Neural cell (in vitro differentiated cells): ENCODE results near the gene SLCO1B1. TPM values are rescaled to one million over a fixed set of nuclear protein-coding genes. Genes with fewer than 3 reads are reported as not detected.
"Not testable (repeated sequence)": the region's sequence is repeated elsewhere in the genome, so short reads cannot be mapped to it uniquely, and the experiment has no call there.

Experiments used
- H2AFZ ChIP-seq: fragments of 200-600, 300-800 bp; sonication (generic), shearing (Covaris generic); 2 replicates; pipeline ENCODE4 v1.6.0; 2014; ENCODE audit warnings: low read depth, mild to moderate bottlenecking, antibody characterized with exemption, low read length, moderate library complexity
- H3F3A ChIP-seq: fragments of 200-600 bp; shearing (Covaris generic); 2 replicates; pipeline ENCODE4 v1.6.1; 2016; ENCODE audit warnings: mild to moderate bottlenecking, moderate library complexity, mixed read lengths, antibody characterized with exemption, low read length; ENCODE audit not compliant: insufficient read depth, poor library complexity, severe bottlenecking
- H3K27ac ChIP-seq: fragments of 200-600, 300-800 bp; sonication (generic), shearing (Covaris generic); 2 replicates; pipeline ENCODE4 v1.5.1; 2014; ENCODE audit warnings: mild to moderate bottlenecking, low read length, moderate library complexity
- H3K27me3 ChIP-seq: fragments of 300-800, 200-600 bp; sonication (generic), shearing (Covaris generic); 2 replicates; pipeline ENCODE4 v1.6.0; 2014; ENCODE audit warnings: mild to moderate bottlenecking, low read depth, low read length, moderate library complexity; ENCODE audit not compliant: insufficient read depth
- H3K36me3 ChIP-seq: fragments of 300-800, 200-600 bp; sonication (generic), shearing (Covaris generic); 2 replicates; pipeline ENCODE4 v1.5.1; 2014; ENCODE audit warnings: mild to moderate bottlenecking, antibody characterized with exemption, low read length, moderate library complexity; ENCODE audit not compliant: insufficient read depth
- H3K4me2 ChIP-seq: fragments of 300-800, 200-600 bp; sonication (generic), shearing (Covaris generic); 2 replicates; pipeline ENCODE4 v1.6.0; 2014; ENCODE audit warnings: mild to moderate bottlenecking, low read length
- H3K4me3 ChIP-seq: fragments of 300-800, 200-600 bp; sonication (generic), shearing (Covaris generic); 2 replicates; pipeline ENCODE4 v1.5.1; 2014; ENCODE audit warnings: mild to moderate bottlenecking, low read length, moderate library complexity
- H3K79me2 ChIP-seq: fragments of 200-600 bp; shearing (Covaris generic); replicated peaks from 2 replicates; pipeline ENCODE4 v1.6.0; 2014; ENCODE audit warnings: mild to moderate bottlenecking, low read length, moderate library complexity; ENCODE audit not compliant: insufficient read depth
- H3K9ac ChIP-seq: fragments of 300-800, 200-600 bp; sonication (generic), shearing (Covaris generic); 2 replicates; pipeline ENCODE4 v1.6.1; 2016; ENCODE audit warnings: mild to moderate bottlenecking, low read length, mixed read lengths
- H3K9me2 ChIP-seq: fragments of 200-600 bp; shearing (Covaris generic); 2 replicates; pipeline ENCODE4 v1.6.1; 2016; ENCODE audit warnings: mild to moderate bottlenecking, low read length, mixed read lengths; ENCODE audit not compliant: insufficient read depth
- H3K9me3 ChIP-seq: fragments of 200-600, 300-800 bp; sonication (generic), shearing (Covaris generic); 2 replicates; pipeline ENCODE4 v1.6.1; 2016; ENCODE audit warnings: mild to moderate bottlenecking, mixed run types, low read length, moderate library complexity, mixed read lengths
- H4K20me1 ChIP-seq: fragments of 200-600 bp; shearing (Covaris generic); 2 replicates; pipeline ENCODE4 v1.6.1; 2016; ENCODE audit warnings: mild to moderate bottlenecking, mixed run types; ENCODE audit not compliant: insufficient read depth
- EZH2 ChIP-seq: fragments of 200-600, 300-800 bp; shearing (Covaris generic), sonication (generic); IDR thresholded peaks from 2 replicates; pipeline ENCODE4 v1.6.1; 2014; ENCODE audit warnings: antibody characterized with exemption, low read length, borderline replicate concordance, mild to moderate bottlenecking; ENCODE audit not compliant: insufficient read depth, poor library complexity, severe bottlenecking
- MXI1 ChIP-seq: fragments of 450-650 bp; conservative IDR thresholded peaks from 2 replicates; pipeline ENCODE4 v1.6.1; 2014; ENCODE audit warnings: antibody characterized with exemption, mild to moderate bottlenecking; ENCODE audit not compliant: poor library complexity, severe bottlenecking
- POLR2AphosphoS5 ChIP-seq: IDR thresholded peaks from 2 replicates; pipeline ENCODE4 v1.6.1; 2012
- RAD21 ChIP-seq: fragments of 450-650 bp; conservative IDR thresholded peaks from 2 replicates; pipeline ENCODE4 v1.6.1; 2014; ENCODE audit warnings: antibody characterized with exemption, mild to moderate bottlenecking, moderate library complexity
- SMC3 ChIP-seq: fragments of 450-650 bp; conservative IDR thresholded peaks from 2 replicates; pipeline ENCODE4 v1.6.1; 2014; ENCODE audit warnings: antibody characterized with exemption, mild to moderate bottlenecking, moderate library complexity; ENCODE audit not compliant: poor library complexity
- TAF1 ChIP-seq: IDR thresholded peaks from 2 replicates; pipeline ENCODE4 v1.6.1; 2012; ENCODE audit warnings: low read depth
- polyA minus RNA-seq: library from RNA; depleted of rRNA, polyadenylated mRNA; stranded (reverse); fragments of >200 nt; gene quantifications from 2 replicates; pipeline ENCODE4 v1.2.3, GENCODE V29; 2014
- polyA plus RNA-seq: library from polyadenylated mRNA; depleted of rRNA; stranded (reverse); fragments of >200 nt; gene quantifications from 2 replicates; pipeline ENCODE4 v1.2.3, GENCODE V29; 2014
- TF ChIP-seq, protein P1 (sequence below): fragments of 450-650 bp; IDR thresholded peaks from 2 replicates; pipeline ENCODE4 v1.5.1; 2014; ENCODE audit warnings: antibody characterized with exemption, mild to moderate bottlenecking, moderate library complexity; ENCODE audit not compliant: poor library complexity, severe bottlenecking
- TF ChIP-seq, protein P2 (sequence below): IDR thresholded peaks from 2 replicates; pipeline ENCODE4 v1.6.1; 2012; ENCODE audit warnings: borderline replicate concordance

The SLCO1B1 gene, protein sequence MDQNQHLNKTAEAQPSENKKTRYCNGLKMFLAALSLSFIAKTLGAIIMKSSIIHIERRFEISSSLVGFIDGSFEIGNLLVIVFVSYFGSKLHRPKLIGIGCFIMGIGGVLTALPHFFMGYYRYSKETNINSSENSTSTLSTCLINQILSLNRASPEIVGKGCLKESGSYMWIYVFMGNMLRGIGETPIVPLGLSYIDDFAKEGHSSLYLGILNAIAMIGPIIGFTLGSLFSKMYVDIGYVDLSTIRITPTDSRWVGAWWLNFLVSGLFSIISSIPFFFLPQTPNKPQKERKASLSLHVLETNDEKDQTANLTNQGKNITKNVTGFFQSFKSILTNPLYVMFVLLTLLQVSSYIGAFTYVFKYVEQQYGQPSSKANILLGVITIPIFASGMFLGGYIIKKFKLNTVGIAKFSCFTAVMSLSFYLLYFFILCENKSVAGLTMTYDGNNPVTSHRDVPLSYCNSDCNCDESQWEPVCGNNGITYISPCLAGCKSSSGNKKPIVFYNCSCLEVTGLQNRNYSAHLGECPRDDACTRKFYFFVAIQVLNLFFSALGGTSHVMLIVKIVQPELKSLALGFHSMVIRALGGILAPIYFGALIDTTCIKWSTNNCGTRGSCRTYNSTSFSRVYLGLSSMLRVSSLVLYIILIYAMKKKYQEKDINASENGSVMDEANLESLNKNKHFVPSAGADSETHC
- not detected in 2 replicates for polyA plus RNA-seq
- polyA minus RNA-seq: not detected in 2 replicates

DNA sequence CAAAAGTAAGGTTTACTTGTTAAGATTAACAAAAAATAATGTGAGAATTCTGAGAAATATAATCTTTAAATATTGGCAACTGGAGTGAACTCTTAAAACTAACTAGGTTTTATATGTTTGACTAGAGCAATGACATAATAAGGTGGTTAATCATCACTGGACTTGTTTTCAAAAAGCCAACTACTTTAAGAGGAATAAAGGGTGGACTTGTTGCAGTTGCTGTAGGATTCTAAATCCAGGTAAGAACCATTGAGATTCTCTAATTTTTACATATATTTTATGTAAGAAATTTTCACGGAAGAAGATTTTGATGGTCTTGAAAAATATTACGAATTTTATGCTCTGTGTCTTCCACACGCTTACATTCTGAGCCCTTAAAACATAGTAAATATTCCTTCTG, at the start of gene SLCO1B1:
TSS of gene SLCO1B1 (plus strand) at position 197 of the 400 bp plus-strand sequence. CDS start 10,381 bp downstream, outside the sequence.
- Histone ChIP-seq H3K4me2 (no peak within 1 kb of the TSS), H3K9me2 (no peaks in the 10 kb centered on the region), H3K36me3 (no peaks in the 10 kb centered on the region), H3K4me3 (no peak within 1 kb of the TSS), H3K27me3 (no peaks in the 10 kb centered on the region), H3K9ac (no peak within 1 kb of the TSS), H4K20me1 (no peaks in the 10 kb centered on the region), H3K79me2 (no peaks in the 10 kb centered on the region), H3F3A (no peaks in the 10 kb centered on the region), H2AFZ (no peak within 1 kb of the TSS), H3K27ac (no peak within 1 kb of the TSS), H3K9me3 (no peaks in the 10 kb centered on the region)
- TF ChIP-seq SMC3 (no peak), POLR2AphosphoS5 (no peak), MXI1 (no peak), EZH2 (no peak), TAF1 (no peak), RAD21 (no peak)
- TF ChIP-seq, protein P1, sequence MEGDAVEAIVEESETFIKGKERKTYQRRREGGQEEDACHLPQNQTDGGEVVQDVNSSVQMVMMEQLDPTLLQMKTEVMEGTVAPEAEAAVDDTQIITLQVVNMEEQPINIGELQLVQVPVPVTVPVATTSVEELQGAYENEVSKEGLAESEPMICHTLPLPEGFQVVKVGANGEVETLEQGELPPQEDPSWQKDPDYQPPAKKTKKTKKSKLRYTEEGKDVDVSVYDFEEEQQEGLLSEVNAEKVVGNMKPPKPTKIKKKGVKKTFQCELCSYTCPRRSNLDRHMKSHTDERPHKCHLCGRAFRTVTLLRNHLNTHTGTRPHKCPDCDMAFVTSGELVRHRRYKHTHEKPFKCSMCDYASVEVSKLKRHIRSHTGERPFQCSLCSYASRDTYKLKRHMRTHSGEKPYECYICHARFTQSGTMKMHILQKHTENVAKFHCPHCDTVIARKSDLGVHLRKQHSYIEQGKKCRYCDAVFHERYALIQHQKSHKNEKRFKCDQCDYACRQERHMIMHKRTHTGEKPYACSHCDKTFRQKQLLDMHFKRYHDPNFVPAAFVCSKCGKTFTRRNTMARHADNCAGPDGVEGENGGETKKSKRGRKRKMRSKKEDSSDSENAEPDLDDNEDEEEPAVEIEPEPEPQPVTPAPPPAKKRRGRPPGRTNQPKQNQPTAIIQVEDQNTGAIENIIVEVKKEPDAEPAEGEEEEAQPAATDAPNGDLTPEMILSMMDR: no peak
- TF ChIP-seq, protein P2, sequence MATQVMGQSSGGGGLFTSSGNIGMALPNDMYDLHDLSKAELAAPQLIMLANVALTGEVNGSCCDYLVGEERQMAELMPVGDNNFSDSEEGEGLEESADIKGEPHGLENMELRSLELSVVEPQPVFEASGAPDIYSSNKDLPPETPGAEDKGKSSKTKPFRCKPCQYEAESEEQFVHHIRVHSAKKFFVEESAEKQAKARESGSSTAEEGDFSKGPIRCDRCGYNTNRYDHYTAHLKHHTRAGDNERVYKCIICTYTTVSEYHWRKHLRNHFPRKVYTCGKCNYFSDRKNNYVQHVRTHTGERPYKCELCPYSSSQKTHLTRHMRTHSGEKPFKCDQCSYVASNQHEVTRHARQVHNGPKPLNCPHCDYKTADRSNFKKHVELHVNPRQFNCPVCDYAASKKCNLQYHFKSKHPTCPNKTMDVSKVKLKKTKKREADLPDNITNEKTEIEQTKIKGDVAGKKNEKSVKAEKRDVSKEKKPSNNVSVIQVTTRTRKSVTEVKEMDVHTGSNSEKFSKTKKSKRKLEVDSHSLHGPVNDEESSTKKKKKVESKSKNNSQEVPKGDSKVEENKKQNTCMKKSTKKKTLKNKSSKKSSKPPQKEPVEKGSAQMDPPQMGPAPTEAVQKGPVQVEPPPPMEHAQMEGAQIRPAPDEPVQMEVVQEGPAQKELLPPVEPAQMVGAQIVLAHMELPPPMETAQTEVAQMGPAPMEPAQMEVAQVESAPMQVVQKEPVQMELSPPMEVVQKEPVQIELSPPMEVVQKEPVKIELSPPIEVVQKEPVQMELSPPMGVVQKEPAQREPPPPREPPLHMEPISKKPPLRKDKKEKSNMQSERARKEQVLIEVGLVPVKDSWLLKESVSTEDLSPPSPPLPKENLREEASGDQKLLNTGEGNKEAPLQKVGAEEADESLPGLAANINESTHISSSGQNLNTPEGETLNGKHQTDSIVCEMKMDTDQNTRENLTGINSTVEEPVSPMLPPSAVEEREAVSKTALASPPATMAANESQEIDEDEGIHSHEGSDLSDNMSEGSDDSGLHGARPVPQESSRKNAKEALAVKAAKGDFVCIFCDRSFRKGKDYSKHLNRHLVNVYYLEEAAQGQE: no peak

DNA sequence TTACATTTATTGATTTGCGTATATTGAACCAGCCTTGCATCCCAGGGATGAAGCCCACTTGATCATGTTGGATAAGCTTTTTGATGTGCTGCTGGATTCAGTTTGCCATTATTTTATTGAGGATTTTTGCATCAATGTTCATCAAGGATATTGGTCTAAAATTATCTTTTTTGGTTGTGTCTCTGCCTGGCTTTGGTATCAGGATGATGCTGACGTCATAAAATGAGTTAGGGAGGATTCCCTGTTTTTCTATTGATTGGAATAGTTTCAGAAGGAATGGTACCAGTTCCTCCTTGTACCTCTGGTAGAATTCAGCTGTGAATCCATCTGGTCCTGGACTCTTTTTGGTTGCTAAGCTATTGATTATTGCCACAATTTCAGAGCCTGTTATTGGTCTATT, 46.2 kb upstream of the SLCO1B1 start:
- not testable (repeated sequence) for H3K27ac ChIP-seq, H3K9me3 ChIP-seq, H3K9me2 ChIP-seq, H3K27me3 ChIP-seq, H3K4me3 ChIP-seq, H2AFZ ChIP-seq, H3K4me2 ChIP-seq, H3K36me3 ChIP-seq, H3F3A ChIP-seq, H3K79me2 ChIP-seq, H4K20me1 ChIP-seq, H3K9ac ChIP-seq
